Nephron progenitor cell (in vitro differentiated cells): ENCODE measurements around the gene NHERF1.
A peak's percentile ranks its signal among the peaks of the same experiment; 100 is the strongest.

ENCODE experiments used
- DNase-seq: peaks from one replicate; pipeline ENCODE4 v3.0.0; 2021
- H3K27ac Mint-ChIP-seq: 2 replicates; pipeline ENCODE4 v1.8.0; 2021; ENCODE audit warnings: mild to moderate bottlenecking, moderate library complexity, mixed read lengths
- H3K27me3 Mint-ChIP-seq: 2 replicates; pipeline ENCODE4 v1.8.0; 2021; ENCODE audit warnings: mild to moderate bottlenecking, low read depth, mixed read lengths; ENCODE audit not compliant: poor library complexity
- H3K36me3 Mint-ChIP-seq: 2 replicates; pipeline ENCODE4 v1.8.0; 2021; ENCODE audit warnings: low read depth, mixed read lengths
- H3K4me1 Mint-ChIP-seq: 2 replicates; pipeline ENCODE4 v1.8.0; 2021; ENCODE audit warnings: mixed read lengths
- H3K4me3 Mint-ChIP-seq: 2 replicates; pipeline ENCODE4 v1.8.0; 2021; ENCODE audit warnings: mild to moderate bottlenecking, moderate library complexity, mixed read lengths
- H3K9me3 Mint-ChIP-seq: 2 replicates; pipeline ENCODE4 v1.8.0; 2021; ENCODE audit warnings: mild to moderate bottlenecking, moderate library complexity, mixed read lengths
- CTCF ChIP-seq: fragments of 200-600 bp; sonication (generic); IDR thresholded peaks from 2 replicates; pipeline ENCODE4 v1.5.0; 2021; ENCODE audit warnings: antibody characterized with exemption

Gene NHERF1

GRCh38 chr17:74779948-74780400, 31.5 kb downstream of the NHERF1 start:
- Mint-ChIP-seq H3K36me3 (peaks cover 5% of the 10 kb centered on the region), H3K27me3 (no peaks in the 10 kb centered on the region), H3K9me3 (no peaks in the 10 kb centered on the region), H3K4me3 (no peak overlapping the region), H3K27ac (peak overlapping the region; percentile 54), H3K4me1 (peaks cover 37% of the 10 kb centered on the region)
- no peak for DNase-seq
- TF ChIP-seq CTCF, result no peak

DNA sequence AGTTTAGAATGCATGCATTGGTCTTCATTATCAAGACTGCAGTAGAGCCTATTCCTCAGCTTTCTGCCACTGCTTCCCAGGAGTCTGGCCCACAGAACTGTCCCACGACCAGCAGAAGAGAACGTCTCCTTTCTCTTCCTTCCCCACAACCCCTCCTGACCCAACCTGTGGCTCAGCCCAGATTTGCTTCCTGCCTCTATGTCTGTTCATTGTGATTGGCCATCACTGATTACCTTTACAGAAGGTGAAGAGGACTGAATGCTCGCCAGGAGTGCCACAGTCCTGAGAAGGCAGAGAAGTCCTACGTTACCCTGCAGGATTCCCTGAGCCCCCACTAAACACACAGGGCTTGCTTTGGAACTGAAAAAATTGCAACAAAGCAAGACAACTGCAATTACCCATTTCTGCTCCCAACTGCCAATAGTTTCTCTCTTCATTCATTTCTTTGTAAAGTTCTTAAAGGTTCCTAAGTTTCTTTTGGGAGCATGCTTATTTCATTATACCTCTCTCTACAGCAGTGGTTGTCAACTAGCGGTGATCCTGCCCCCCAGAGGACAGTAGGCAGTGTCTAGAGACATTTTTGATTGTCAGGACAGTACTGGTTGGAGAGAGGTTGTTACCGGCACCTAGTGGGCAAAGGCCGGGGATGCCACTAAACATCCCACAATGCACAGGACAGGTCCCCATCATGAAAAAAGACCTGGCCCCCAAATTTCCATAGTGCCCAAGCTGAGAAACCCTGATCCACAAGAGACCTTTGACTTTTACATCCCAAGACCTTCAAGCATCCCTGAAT, 32.2 kb downstream of the NHERF1 start:
- peaks cover 32% of the 10 kb centered on the region for H3K4me1 Mint-ChIP-seq
- H3K9me3 Mint-ChIP-seq, result no peaks in the 10 kb centered on the region
- no peak overlapping the region for H3K4me3 Mint-ChIP-seq
- H3K27ac Mint-ChIP-seq, result no peak overlapping the region
- DNase-seq, result no peak
- H3K27me3 Mint-ChIP-seq, result no peaks in the 10 kb centered on the region
- TF ChIP-seq CTCF, result peak; percentile 22
- H3K36me3 Mint-ChIP-seq, result peaks cover 5% of the 10 kb centered on the region

GRCh38 chr17:74782571-74782970, 34.1 kb downstream of the NHERF1 start:
- no peak overlapping the region for H3K4me3 Mint-ChIP-seq
- no peaks in the 10 kb centered on the region for H3K27me3 Mint-ChIP-seq
- H3K27ac Mint-ChIP-seq, result no peak overlapping the region
- no peaks in the 10 kb centered on the region for H3K36me3 Mint-ChIP-seq
- no peak for TF ChIP-seq CTCF
- no peak for DNase-seq
- H3K4me1 Mint-ChIP-seq, result peaks cover 22% of the 10 kb centered on the region
- no peaks in the 10 kb centered on the region for H3K9me3 Mint-ChIP-seq

DNA sequence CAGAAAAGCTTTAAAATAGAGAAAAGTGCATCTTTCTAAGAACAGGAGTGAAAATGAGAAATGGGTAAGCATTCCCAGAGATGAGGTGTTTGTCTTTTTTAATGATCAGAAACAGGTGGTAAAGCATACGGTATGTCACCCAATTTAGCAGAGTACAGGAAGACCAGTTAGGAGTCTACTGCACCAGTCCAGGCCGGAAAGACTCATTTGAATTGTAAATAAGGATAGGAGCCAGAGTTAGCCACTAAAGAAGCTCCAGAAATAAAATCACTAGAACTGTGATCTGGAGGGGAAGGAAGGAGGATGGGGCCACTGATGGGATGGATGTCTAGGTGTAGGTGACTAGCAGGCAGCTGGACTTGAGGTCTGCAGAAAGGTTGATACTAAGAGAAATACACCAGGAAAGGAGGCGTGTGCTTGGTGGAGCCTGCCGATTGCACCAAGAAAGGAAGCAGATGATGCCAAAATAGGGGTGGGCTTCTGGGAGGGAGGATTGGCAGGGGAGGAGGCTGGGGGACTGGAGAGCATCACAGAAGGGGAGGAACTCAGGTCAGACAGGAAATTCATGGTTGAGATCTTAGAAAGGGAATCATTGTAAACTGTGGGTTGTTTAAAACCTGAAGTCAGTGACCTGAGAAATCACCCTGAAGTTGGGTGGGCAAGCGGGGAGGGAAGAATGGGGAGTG, 35.8 kb downstream of the NHERF1 start:
- Mint-ChIP-seq H3K36me3 (no peaks in the 10 kb centered on the region), H3K27ac (peak overlapping the region; percentile 11), H3K9me3 (no peaks in the 10 kb centered on the region), H3K4me1 (peaks cover 16% of the 10 kb centered on the region), H3K4me3 (no peak overlapping the region), H3K27me3 (no peaks in the 10 kb centered on the region)
- DNase-seq, result no peak
- no peak for TF ChIP-seq CTCF

- Mint-ChIP-seq H3K36me3 (no peaks in the 10 kb centered on the region), H3K27me3 (no peaks in the 10 kb centered on the region), H3K27ac (peak overlapping the region; percentile 54), H3K9me3 (no peaks in the 10 kb centered on the region), H3K4me3 (no peak overlapping the region), H3K4me1 (peaks cover 16% of the 10 kb centered on the region)
- no peak for DNase-seq
- no peak for TF ChIP-seq CTCF
Measured at GRCh38 chr17:74785096-74785980, 36.9 kb downstream of the NHERF1 start.
